ENCODE data around the gene CDK5.

DNA sequence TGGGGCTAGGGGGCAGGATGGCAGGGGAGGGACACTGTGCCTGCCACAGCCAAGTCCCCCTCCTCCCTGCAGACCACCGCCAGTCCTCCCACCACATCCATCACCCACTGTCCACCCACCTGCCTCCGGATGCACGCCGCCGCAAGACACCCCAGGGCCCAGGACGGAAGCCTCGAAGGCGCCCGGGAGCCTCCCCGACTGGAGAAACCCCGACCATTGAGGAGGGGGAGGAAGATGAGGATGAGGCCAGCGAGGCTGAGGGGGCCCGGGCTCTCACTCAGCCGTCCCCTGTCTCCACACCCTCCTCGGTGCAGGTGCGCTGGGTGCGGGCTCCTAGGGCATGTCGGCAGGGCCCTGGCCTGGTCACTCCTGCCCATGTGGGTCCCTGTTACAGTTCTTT is 6.8 kb upstream of the CDK5 start:
- TF ChIP-seq CTCF (IDR thresholded peaks at IDR 0.05; ENCODE audit: poor library complexity, severe bottlenecking) (no peak), EP300 (conservative IDR thresholded peaks at IDR 0.05; ENCODE audit: poor library complexity, severe bottlenecking) (no peak)
